HG03280 (cell line): Measurements from ENCODE around the gene TEAD4.
"Not testable (repeated sequence)": the region's sequence is repeated elsewhere in the genome, so short reads cannot be mapped to it uniquely, and the experiment has no call there.

Experiments
- ATAC-seq: cut with Tn5 transposase; IDR thresholded peaks from one replicate; pipeline ENCODE4 v1.9.1; 2021; ENCODE audit warnings: mild to moderate bottlenecking, moderate library complexity; ENCODE audit not compliant: unreplicated experiment

The TEAD4 gene

DNA sequence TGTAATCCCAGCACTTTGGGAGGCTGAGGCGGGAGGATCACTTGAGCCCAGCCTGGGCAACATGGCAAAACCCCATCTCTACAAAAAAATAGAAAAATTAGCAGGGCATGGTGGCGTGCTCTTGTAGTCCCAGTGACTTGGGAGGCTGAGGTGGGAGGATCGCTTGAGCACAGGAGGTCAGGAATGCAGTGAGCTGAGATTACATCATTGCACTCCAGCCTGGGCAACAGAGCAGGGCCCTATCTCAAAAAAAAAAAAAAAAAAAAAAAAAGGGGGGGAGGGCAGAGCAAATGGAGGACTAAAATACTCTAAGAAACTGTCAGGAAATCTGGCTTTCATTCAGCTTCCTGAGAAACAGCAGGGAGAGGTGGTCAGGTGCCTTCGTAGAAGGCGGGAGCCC, 86.3 kb downstream of the TEAD4 start:
- no peak for ATAC-seq

DNA sequence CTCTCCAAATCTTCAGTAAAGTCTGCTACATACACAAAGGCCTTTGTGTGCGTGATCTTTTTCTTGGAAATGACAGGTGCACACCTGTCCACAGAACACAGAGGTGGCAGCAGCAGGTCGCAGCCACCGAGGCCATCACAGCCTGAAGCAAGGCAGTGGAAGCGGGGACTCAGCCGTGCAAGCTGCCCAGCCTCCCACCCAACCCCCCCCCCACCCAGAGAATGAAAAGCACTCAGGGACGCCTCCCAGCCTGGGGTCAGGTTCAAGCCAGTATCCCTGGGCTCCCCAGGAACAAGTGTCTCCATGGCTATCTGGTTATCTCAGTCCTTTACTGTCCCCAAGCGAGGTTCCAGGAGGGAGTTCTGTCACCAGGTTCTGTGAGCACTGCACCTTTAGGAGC, 86.8 kb downstream of the TEAD4 start:
- no peak for ATAC-seq

DNA sequence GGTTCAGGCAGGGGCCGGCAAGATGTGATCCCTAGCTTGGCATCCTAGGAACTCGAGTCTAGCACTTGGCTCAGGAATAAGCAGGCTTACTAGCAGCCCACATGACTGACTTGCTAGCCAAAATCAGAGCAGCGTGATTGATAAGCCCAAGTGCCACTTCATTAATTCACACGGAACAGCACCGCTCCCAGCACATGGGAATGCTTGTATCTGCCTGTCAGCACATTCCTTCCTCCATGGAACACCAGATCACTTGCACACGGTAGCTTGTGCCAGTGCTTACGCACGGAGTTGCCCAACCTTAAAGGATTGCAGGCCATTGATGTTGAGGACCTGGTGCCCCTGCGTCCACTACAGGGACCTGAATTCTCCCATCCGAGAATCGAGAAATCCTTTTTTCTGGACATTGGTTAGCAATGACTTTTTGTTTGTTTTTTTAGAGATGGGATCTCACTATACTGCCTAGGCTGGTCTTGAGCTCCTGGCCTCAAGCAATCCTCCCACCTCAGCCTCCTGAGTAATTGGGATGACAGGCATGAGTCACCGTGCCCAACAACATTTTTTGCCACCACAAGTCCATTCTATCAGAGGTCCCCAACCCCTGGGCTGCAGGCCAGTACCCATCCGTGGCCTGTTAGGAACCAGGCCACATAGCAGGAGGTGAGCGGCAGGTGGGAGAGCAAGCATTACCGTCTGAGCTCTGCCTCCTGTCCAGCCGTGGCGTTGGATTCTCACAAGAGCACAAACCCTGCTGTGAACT, 87.4 kb downstream of the TEAD4 start:
- ATAC-seq, result no peak

DNA sequence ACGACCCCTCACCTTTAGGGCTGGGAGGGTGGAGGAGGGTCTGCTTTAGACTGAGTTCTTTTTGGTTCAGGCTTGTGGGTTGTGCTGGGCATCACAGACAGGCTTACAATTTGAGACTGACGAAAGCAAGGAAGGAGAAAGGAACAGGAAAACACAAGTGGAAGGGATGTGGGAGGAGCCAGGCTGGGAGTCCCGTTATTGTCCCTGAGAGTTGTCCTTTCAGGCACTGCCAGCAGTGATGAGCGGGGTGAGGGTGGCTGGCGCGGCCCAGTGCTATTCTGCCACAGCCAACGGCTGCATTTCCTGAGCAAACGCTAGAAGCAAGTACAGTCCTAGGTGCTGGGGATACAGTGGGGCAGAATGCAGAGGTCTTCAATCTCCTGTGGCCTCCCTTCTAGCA, 88.8 kb downstream of the TEAD4 start:
- no peak for ATAC-seq

DNA sequence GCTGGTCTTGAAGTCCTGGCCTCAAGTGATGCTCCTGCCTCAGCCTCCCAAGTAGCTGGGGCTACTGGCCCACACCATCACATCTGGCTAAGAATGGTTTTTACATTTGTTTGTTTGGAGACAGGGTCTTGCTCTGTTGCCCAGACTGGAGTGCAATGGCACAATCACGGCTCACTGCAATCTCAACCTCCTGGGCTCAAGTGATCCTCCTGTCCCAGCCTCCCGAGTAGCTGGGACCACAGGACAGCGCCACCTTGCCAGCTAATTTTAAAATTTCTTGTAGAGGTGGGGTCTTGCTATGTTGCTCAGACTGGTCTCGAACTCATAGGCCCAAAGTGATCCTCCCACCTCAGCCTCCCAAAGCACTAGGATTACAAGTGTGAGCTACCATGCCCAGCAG, 89.3 kb downstream of the TEAD4 start:
- ATAC-seq, result no peak

DNA sequence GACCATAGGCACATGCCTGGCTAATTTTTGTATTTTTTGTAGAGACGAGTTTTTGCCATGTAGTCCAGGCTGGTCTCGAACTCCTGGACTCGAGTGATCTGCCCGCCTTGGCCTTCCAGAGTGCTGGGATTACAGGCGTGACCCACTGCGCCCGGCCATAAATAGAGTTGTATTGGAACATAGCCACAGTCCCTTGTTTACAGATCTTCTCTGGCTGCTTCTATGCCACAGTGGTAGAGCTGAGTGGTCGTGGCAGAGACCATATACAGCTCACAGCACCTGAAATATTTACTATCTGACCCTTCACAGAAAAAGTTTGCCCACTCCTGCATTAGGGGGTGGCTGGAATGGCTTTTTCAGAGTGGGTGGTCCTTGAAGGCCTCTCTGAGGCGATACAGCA, 90.0 kb downstream of the TEAD4 start:
- no peak for ATAC-seq

DNA sequence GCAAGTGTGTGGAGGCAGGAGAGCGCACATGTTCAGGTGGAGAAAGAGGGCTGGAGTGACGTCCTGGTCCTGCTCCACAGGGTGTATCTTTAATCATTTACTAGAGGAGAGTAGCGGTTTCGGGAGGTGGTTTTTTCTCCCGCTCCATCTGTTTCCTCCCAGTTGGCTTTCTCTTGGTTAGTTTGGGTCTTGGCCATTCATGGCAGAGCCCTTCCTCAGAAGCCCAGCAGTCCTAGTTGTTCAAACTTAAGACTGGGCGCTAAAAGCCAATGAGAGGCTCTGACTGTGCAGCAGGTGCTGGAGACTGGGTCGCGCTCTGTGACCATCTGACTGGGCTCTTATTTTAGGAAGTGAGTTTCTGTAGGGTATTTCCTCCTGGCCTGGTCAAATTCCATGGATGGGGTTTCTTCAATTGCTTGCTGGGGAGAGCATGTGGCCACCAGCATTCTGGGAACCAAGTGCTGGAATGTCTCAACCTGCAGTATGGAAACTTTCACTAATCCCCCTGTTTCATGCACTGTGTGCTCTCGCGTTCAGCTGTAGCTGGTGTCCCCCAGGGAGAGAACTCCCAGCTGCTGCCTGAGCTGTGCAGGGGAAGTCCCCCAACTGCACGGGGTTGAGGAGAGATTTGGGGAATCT, 90.5 kb downstream of the TEAD4 start:
- no peak for ATAC-seq

DNA sequence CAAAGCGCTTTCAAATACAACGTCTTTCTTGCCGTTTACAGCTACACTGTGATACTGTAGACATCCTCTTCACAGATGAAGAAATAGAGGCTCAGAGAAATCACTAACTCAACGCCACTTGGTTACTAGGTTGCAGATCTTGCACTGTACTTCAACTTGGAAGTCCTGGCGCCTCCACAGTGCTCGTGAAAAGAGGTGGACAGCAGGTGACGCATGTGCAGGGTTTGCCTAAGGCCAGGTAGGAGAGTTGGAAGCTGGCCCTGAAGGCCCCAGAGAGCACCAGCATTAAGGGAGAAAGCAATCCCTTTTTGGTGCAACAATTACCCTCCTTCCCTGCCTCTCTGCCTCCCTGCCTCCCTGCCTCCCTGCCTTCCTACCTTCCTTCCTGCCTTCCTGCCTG, 95.2 kb downstream of the TEAD4 start:
- no peak for ATAC-seq

DNA sequence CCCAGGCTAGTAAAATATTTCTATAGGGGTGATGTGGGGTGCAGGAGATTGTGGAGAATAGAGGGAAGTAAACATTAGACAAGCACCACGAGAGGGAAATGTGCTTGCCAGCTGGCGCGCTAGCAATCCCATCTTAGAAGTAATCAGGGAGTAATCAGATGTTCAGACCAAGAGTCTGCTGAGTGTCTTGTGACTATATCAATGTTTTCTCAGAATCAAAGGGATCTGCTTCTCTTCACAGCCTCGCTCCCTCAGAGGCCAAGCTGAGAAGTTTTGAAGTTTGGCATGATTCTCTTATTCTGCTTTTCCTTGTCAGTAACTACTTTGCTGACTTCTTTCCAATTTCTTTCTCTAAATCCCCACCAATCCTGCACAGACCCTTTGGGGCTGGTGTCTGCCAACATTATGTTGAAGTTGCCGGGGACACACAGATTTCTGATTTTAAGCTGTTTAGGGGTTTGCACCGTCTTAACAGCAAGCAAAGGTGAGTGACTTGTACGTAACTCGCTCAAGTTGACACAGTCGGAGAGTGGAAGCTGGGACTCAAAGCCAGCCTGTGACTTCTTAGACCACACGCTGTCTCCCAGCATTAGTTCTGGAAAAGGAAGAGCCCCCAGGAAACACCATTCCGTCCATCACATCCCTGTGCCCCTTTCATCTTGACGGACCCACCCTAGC, 96.0 kb downstream of the TEAD4 start:
- ATAC-seq, result no peak

DNA sequence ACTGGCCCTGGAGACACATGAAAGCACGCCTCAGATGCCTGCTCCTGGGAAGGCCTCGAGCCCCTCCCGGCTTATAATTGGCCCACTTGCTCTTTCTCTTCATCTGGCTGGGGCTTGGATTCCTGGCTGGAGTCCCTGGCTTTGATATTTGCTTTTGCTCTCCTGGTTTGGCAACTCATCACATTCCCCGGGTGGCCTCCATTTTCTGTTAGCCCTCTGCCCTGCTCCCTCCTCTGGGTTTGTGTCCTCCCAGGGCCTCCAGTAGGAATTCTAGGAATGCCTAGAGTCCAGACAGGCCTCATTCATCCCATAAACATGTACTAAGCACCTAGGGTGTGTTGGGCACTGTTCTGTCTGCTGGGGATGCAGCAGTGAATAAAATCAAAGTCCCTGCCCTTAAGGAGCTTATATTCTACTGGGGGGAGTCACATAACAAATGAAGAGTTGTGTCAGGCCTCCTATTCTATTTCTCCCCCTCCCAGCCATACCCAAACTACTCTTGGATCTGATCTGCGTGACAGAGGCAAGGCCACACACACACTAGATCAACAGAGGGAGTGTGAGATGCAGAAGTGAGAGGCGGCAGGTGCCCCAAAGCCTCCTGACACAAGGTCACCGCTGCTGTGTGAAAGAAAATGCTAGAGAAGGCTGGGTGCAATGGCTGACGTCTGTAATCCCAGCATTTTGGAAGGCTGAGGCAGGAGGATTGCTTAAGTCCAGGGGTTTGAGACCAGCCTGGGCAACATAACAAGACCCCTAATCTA, 96.7 kb downstream of the TEAD4 start:
- no peak for ATAC-seq

DNA sequence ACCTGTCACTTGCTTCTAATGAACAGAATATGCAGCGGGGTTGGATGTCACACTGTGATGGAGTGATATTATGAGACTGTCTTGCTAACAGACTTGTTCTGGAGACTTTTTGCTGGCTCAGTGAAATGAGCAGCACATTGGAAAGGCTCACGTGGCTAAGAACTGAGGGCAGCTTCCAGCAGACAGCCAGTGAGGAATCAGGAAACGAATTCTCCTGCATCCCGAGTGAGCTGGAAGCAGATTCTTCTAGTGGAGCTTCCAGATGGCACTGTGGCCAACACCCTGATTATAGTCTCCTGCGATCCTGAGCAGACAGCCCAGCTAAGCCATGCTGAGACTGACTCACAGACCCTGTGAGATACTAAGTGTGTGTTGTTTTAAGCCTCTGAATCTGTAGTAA, 101.9 kb downstream of the TEAD4 start:
- ATAC-seq, result no peak

DNA sequence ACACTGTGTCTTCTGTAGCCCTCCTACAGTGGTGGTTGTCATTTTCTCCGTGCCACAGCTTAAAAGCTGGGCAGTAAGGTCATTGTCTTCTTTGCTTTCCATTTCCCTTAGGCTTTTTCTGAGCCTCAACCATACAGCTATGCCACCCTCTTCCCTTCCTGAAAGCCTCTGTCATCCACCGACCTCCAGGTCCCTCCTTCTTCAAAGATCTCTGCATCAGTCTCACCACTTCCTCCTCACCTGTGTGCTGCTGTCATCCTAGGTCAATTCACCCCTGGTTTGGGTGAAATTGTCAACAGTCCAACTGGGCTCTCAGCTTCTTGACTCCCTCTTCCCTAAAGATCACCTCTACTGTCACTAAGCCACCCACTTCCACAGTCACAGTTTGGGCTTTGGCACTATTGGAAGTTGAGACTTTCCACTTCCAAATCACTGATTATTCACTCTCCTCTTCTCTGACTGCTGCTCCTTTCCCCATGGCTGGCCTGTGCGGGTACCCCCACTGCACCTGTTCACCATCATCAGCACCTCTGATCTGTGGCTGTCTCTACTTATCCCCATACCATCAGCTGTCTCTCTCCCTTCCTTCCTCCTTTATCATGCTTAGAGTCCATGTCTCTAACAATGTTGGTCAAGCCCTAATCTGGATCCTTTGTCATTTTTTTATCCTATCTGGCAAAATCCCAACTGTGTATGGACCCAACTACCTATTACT, 102.5 kb downstream of the TEAD4 start:
- ATAC-seq, result no peak

DNA sequence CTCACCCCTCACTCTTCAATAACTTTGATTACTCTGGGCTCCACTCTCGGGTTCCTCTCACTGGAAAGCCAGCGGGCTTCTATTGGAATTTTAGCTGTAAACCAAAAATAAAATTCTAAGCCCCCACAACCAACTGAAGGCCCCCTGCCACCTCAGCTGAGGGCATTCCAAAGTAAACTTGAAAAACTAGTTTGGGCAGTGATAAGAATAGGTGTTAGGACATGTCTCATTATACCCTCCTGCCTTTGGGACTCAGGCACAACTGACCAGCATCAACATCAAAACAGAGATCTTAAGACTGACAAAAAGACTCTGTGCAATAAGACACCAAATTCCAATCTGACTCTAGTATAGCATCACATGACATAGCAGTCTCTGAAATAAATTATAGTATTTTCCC, 106.1 kb downstream of the TEAD4 start:
- ATAC-seq, result no peak

DNA sequence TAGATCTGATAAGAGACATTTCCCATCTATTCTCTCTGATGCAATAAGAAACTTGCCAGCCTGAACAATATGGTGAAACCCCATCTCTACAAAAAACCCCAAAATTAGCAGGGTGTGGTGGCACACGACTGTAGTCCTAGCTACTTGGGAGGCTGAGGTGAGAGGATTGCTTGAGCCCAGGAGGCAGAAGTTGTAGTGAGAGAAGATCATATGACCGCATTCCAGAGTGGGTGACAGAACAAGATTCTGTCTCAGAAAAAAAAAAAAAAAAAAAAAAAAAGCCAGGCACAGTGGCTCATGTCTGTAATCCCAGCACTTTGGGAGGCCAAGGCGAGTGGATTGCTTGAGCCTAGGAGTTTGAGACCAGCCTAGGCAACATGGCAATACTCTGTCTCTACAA, 106.6 kb downstream of the TEAD4 start:
- not testable (repeated sequence) for ATAC-seq

DNA sequence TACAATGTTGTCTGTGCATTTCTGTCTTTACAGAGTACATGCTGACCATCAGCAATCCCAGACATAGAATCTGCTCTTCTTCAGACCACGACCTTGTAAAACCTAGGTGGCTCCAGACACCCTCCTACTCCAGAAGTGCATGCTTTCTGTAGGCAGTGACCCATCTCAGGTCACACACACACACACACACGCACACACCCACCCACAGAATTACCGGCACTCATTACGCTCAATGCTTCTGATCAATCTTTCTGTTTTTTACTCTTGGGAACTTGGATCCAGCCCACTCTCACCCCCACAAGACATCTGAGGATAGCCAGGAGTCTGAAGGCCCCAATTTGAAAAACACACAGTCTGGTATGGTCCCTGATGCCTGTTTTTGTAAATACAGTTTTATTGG, 110.5 kb downstream of the TEAD4 start:
- ATAC-seq, result no peak

DNA sequence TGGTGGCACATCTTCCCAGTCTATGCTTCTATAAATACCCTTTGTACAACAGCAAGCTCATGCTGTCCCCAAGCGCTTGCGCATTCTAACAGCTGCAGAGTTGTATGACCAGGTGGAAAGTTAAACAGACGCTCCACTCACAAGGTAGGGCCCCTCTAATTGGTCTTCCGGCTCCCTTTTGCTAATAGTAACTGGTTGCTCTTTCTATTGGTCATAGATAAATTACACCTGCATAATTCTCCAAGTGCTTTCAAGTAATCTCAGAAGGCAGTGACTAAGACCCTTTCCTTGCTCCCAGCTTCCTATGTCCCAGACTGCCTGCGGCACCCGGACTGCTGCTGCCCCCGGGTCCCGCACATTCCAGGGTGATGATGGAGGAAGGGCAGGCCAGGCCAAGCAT, 111.9 kb downstream of the TEAD4 start:
- no peak for ATAC-seq

DNA sequence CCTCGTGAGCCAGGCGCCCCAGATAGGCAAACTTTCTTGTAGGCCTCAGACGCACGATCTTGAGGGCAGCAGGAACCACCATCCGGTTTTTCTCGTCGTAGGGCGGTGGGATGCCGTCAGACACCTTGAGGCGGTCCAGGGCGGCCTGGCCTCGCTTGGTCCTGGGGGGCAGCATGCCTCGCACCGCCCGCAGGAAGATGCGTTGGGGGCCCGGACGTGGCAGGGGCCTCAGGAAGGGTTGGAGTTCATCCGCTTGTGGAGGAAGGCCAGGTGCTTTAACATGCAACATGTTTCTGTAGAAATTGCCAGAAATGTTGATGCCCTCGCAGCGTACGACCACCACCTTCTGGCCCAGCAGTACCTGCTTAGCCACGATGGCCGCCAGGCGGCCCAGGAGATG, 112.5 kb downstream of the TEAD4 start:
- ATAC-seq, result no peak

DNA sequence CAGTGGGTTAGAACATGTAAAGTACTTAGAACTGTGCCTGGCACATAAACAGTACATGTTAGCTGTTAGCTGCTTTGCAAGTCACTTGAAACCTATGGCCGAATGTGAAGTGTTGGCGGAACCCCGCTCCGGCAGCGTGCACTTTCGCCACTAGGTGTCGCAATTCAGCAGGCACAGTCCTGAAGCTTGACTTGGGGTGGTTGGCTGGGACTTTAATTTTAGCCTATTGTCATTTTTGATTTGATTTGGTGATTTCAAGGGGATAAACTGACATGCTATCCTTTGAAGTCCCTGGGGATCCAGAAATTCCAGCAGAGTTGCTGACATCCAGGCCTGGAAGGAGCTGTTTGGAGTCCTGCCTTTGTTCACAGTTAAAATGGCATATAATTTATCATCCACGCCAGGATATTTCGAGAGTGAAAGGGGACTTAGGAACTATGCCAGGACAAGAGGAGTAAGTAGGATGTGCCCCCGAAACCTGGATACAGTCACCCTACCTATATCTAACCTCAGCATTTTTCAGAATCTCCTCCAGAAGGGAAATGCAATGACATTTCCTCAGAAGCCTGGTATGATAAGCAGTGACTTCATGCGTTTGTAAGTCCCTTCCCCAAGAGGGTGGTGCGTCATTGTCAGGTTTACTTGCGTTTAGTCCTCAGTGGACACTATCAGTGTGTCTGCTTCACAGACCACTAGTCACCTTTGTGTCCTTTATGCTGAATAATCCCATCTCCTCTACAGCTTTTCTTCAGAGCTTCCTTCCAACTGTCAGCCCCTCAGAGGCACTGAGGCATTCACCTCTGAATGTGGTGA, 114.4 kb downstream of the TEAD4 start:
- peak; percentile 46 for ATAC-seq

DNA sequence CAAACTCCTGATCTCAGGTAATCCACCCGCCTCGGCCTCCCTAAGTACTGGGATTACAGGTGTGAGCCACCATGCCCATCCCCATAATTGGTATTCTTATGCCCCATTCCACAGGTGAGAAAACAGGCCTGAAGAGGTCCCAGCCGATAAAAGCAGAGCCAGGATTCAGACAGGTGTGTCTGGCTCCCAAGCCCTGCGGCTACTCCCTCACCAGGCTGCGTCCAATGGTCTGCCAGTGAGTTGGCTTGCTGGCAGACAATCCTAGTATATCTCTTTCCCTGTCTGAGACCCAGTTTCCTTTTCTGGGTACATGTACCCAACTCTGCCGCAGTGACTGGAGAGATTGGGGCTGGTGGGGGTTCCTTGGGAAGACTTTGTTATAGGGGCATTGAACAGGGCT, 116.1 kb downstream of the TEAD4 start:
- no peak for ATAC-seq
